SK-N-DZ (cell line): ENCODE results near the gene BMPR1A.
"Not testable (repeated sequence)": the region's sequence is repeated elsewhere in the genome, so short reads cannot be mapped to it uniquely, and the experiment has no call there.

Experiments
- DNase-seq: peaks from one replicate; pipeline ENCODE4 v3.0.0-alpha.2; 2015; ENCODE audit warnings: low spot score

BMPR1A gene

DNA sequence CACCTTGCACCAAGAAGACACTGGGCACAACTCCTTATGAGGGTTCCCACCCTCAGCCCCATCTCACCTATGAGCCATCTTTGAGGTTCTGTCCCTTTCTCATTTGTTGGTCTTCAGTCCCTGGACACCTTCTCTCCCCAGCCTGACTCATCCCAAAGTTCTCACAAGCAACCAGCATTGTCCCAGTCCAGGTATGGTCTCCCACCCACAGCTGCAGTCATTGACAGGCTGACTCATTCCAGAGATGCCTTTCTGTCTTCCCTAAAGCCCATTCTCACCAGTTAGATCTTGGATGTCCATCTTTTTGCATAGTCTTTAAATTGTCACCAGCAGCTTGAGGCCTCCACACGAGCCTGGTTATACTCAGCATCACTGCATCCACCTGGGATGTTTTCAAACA is 26.7 kb upstream of the BMPR1A start:
- no peak for DNase-seq

GRCh38 chr10:86730227-86730626 is 26.2 kb upstream of the BMPR1A start:
- DNase-seq, result no peak

DNA sequence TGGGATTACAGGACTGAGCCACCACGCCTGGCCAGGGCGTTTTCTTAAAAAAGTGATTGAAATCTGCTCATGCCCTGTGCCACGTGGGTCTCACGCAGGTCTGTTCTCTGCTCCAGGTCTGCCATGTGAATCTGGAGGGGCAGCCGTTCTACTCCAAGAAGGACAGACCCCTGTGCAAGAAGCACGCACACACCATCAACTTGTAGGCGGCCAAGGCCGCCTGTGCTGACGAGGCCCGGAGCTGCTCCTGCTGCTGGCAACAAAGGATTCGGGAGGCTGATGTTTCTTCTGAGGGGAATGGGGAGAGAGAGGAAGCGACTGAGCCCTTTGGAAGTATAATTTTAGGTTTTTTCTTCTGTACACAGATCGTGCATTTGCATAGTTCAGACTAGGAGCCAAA is 23.6 kb upstream of the BMPR1A start:
- DNase-seq, result no peak

DNA sequence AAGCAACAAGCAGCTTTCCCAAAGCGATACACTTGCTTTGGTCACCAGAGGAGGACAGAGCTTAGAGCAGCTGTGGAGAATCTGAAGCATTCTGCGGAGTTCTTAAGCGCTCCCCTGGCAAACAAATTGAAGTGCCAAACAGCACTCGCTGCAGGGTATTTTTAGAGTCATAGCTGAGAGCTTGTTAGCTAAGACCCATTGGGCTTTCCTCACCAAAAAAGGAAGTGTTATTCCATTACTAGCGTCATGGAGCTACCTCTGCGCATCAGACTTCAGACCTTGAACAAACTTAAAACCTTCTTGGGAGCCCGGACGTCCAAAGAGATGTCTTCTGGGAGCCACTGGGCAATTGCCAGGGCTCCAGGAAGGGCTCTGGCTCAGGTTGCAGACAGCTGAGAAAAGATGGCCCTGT is 23.2 kb upstream of the BMPR1A start:
- DNase-seq, result no peak

DNA sequence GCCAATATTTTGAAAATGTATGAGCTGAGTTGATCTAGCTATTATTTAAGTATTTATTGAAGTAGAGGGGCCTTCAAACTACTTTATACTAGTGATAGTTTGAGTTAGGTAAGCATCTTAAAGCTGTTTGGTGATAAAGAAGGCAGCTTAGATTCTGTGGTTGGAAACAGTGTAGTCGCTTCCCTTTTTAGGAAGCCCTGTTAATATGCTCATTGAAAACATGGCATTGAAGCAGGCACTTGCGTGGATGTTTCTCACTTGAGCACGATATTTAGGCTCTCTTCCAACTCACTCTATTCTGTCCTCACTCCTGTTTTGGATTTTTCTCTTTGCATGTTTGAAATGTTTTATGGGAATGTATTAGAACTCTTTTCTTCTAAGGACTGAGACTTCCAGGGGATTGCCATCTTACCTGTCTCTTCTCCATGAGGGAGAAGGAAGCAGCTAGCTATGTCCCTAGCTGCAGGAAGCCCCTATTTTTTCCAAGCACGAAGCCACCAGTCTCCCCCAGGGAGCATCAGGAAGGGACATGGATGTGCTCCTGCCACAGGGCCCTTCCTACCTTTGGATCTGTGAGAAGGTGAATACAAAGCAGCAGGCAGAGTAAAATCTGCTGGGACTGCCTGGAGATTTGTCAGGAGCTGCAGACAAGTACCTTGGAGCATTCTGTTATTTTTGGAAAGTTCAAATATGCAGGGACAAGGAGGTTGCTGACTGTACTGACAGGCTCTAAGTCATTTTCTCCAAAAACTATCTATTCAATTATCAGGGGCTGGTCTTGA is 22.0 kb upstream of the BMPR1A start:
- no peak for DNase-seq

DNA sequence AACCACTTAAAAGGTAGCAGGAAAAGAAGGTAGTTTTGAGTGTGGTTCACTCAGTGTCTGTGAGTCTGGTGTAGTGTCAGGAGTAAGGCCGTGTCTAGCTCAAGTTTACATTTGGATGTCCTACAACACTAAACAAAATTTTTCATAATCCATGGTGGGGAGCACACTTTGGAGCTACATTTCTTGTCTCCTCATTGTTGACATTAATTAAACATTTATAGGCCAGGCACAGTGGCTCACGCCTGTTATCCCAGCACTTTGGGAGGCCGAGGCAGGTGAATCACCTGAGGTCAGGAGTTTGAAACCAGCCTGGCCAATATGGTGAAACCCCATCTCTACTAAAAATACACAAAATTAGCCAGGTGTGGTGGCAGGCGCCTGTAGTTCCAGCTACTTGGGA is 21.1 kb upstream of the BMPR1A start:
- not testable (repeated sequence) for DNase-seq

- DNase-seq, result no peak
Measured at GRCh38 chr10:86742230-86742629, 14.2 kb upstream of the BMPR1A start.

DNA sequence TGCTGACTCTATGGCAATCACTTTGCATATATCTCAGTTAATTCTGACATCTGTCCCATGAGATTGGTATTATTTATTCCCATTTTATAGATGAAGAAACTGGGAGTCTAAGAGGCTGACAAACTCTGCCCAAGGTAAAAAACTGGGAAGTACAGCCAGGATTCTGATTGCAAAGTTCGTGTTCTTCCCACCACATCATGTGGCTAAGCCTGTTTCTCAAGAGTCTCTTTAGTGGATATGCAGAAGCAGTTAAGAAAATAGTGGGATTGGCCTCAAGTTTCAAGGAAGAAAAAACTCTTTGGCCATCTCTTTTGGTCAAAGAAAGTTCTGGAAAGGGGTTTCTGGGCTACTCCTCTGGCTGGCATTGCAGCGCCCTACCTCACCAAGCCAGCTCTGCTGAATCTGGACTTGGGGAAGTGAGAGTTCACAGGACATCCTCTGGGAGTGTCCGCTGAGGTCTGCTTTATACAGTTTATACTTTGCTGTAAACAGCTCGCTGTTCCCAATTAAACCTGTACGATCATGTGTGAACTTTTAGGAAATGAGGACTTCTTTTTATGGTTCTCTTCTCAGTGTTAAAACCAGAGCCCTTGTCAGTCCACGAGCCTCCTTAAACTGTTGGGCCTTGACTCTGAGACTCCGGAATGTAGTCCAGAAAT is 12.2 kb upstream of the BMPR1A start:
- no peak for DNase-seq

GRCh38 chr10:86747796-86748581 is 8.4 kb upstream of the BMPR1A start:
- no peak for DNase-seq

- no peak for DNase-seq
Measured at GRCh38 chr10:86749854-86750253, 6.6 kb upstream of the BMPR1A start.

GRCh38 chr10:86751477-86751876 is 4.9 kb upstream of the BMPR1A start:
- DNase-seq, result no peak

DNA sequence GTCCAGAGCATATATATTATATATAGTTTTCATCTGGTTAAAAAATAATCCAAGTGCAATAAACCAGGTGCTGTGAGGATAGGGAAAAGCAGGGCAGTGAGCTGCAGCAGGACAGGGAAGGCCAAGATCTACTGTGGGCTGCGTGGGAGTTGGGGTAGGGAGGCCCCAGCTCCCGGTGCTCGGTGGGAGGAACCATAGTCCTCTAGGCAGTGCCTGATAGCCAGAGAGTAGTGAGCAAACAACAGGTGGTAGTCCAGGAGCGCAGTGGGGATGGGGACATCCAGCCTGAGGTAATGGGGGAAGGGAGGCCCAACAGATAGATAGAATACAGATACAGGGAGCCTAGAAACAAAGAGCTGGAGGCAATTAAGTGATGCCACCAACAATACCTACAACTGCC is 4.1 kb upstream of the BMPR1A start:
- no peak for DNase-seq

GRCh38 chr10:86753051-86753450 is 3.4 kb upstream of the BMPR1A start:
- no peak for DNase-seq

DNA sequence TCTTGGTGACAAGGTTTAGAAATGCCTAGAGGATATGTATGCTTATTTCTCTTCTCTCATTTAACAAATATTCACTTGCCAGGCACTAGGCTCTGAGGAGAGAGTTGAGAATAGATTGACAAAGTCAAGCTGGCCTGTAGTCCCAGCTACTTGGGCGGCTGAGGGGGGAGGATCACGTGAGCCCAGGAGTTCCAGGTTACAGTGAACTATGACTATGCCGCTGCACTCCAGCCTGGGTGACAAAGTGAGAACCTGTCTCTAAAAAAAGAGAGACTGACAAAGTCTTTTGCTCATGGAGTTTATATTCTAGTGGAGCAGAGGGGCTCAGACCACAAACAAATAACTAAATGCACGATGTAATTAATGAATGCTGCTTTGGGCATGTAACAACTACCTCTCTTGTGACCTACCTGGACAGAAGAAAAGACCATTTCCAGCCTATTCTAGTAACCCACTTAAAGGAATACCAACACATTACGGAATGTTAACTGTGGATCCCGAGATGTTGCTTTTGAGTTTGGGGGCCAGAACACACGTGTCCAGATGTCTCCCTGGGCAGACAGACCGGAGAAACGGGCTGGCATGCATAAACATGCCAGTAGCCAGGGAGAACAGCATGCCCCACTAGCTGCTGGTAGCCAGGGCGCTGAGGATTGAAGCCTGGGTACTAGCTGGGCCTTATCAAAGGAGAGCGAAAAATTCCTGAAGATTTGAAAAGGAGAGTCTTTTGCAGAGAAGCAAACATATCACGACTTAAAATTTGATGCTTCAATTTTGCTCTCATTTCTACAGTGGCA is 2.6 kb upstream of the BMPR1A start:
- no peak for DNase-seq

DNA sequence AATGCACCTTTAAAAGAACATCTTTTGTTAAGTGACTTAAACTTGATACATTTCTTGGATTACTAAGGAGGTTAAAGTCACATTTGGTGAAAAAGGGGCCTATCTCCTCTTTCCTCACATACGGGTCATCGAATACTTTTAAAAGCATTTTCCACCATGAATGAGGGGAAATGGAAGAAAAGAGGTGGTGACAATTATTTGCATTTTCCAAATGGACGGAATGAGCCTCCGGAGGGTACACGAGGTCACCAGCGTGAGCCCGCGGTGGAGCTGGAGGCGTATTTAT is 1.0 kb upstream of the BMPR1A start:
- DNase-seq, result no peak

DNA sequence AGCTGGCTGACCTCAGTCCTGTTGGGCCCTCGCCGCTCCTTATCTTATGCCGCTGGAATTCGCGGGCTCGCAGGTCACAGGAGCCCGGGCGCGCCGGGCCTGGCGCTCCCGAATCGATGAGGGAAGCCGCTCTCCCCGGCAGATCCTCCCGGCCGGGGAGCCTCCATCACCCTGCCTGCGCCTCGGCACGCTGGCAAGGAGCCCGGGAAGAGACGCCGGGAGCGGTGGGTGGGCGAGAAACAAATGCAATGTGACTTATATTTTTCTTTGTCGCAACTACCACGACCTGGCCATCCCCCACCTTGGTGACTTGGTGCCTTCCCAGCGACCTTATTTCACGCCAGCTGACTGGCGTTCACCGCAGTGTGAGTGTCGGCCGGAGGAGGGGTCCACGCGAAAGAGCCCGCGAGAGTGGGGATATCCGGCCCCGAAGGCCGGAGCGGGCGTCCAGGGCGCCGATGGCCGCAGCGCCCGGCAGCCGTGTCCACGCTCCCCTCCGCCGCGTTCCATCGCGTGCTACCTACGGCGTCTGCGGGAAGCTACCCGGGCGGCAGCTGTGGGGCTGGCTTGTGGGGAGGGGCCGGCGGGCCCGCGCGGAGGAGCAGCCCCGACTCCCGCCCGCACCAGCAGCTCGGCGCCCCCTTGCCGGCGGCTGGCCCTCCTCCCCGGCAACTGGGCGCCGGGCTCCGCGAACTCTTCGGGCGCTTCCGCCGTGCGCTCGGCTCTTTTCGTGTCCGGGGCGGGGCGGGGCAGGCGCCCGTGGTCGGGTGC is 494 bp upstream of the BMPR1A start:
- peak; percentile 92 for DNase-seq

DNA sequence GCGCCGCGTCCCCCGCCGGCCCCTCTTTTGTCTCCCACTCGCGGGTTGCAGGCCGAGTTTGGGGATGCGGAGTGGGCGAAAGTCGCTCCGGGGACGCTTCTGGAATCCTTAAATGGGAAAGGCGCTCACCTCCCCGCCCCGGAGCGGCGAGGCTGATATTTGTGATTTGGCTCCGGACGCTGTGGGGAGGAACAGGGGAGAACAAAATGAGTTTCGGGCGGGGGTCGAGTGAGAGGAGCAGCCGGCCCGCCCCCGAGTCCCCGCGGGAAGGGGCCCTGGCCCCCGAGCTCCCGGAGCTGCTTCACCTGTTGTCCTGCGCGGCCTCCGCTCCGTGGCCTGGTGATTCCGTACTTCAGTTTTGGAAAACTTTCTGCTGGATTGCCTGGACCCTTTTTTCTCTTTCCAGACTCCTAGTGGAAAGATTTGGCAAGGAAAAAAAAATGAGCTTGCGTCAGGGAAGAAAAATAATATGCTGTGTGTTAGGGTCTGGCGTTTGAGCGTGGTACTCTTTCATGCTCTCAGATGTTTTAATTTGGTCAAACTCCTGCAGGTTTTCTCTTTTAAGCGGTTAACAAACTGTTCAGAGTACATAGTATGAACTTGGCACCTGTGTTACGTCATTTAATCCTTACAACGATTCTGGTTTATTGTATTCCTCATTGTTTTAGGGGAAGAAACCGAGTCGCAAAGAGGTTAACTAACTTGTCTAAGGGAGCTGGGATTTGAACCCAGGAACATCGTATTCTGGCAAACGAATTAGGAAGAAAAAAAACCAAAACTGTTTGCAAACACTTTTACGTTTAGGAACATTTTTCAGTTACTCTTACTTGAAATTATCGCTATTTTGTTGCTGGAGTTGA is 924 bp downstream of the BMPR1A start:
- peak; percentile 49 for DNase-seq

DNA sequence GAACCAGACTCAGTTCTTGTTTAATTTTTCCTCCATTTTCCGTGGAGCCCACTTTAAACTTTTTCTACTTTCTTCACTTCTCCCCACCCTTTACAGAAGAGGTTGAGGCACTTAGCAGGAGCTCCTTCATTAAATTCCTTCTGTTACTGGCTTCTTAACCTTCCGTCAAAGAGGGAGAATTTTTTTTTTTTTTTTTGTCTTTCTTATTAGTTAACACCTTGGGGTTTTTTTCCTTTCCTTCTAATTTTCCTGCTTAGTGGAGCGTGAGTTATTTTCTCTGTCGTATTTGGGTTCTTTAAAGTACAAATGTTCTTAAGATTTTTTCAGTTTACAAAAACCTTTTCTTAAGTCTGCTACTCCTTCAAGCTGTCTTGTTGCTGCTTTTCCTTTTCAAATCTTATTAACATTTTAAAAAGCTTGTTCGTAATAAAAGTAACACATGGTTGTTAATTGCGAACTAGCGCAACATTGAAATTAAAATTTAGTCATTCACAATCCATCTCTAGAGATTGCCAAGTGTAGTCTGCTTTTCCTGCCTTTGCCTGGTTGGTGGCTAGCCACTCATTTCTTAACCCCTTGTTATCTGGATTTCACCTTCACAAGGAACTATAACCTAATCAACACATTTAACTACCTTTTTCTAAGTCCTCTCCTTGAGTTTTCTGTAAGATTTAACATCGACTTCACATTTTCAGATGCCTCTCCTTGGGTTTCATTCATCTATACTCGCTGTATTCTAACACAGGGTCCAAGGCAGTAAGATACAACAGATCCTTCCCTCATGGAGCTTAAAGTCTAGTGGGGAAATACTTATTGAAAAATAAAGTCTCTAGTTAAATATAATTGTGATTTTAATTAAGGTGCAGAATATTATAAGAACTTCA is 2.0 kb downstream of the BMPR1A start:
- no peak for DNase-seq

DNA sequence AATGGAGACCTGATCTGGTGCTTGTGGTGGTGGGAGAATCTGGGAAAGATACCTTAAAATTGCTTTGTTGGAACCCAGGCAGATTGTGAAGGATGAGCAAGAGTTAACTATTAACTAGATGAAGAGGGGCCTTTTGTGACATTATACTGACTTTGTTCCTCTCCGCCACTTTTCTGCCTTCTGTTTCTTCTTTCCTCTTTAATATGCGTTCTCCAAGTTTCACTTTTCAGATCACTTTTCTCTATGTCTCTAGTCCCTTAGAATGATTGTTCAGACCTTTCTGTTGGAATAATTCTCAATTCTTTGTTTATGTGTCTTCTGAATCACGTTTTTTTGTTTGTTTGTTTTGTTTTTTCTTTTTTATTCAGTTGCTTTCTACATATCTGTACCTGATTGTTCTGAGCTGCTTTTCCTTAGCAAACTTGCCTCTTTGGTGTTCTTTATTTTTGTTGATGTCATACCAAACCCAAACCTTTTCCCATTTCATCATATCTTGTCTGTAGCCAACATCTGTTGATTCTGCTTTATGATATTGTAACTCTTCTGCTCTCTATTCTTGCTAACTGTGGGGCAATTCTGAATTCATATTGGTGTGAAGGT is 2.8 kb downstream of the BMPR1A start:
- DNase-seq, result no peak
